Adrenal gland (tissue), 5 donors: ENCODE measurements around the gene TMCC1.

ENCODE experiments used
- CTCF ChIP-seq, 6 experiments: fragments of 450-650 bp in 4 of 6; fragments of 200-600 bp in 2 of 6; sonication (generic) in 1 of 6; IDR thresholded peaks; 1 replicate in 5 of 6; 2 replicates in 1 of 6; pipeline versions ENCODE4 v1.5.1 to v1.8.0; 2016 to 2021; ENCODE audit warnings: antibody characterized with exemption in 6 of 6, mild to moderate bottlenecking in 2 of 6, moderate library complexity in 1 of 6
- POLR2A ChIP-seq, 2 donors: fragments of 450-650 bp; IDR thresholded peaks; one replicate each; pipeline ENCODE4 v1.6.1; 2017; ENCODE audit warnings: antibody characterized with exemption in 2 of 2, mild to moderate bottlenecking in 2 of 2, moderate library complexity in 1 of 2
- donor health status: DM: no; HTN: no; CAD: no.

GRCh38 chr3:129638481-129638880 lies 255.0 kb downstream of the TMCC1 start:
- no peak for TF ChIP-seq POLR2A (IDR thresholded peaks at IDR 0.05)
- TF ChIP-seq CTCF (IDR thresholded peaks at IDR 0.05) = no peak
